Measurements from ENCODE around the gene BMP7.

- TF ChIP-seq PRDM15 (CRISPR knock-in tag; IDR thresholded peaks at IDR 0.05) (no peak), CBX1 (IDR thresholded peaks at IDR 0.05; ENCODE audit: low read depth) (no peak), CHD2 (IDR thresholded peaks at IDR 0.05; ENCODE audit: low read depth, low read length) (no peak), ZNF557 (CRISPR knock-in tag; IDR thresholded peaks at IDR 0.05) (no peak), ZHX1 (CRISPR knock-in tag; IDR thresholded peaks at IDR 0.05; ENCODE audit: low read depth) (no peak), TBL1XR1 (IDR thresholded peaks at IDR 0.05; ENCODE audit: borderline replicate concordance, low read length, partially characterized antibody) (no peak), ZNF792 (CRISPR knock-in tag; IDR thresholded peaks at IDR 0.05) (no peak), NONO (IDR thresholded peaks at IDR 0.05) (no peak), NONO (CRISPR knock-in tag; conservative IDR thresholded peaks at IDR 0.05) (no peak), NR2F6 (IDR thresholded peaks at IDR 0.05) (no peak), NR2F6 (CRISPR knock-in tag; IDR thresholded peaks at IDR 0.05) (no peak), ZNF629 (CRISPR knock-in tag; conservative IDR thresholded peaks at IDR 0.05) (no peak)
Measured at GRCh38 chr20:57262301-57262700, 4.1 kb downstream of the BMP7 start.
